ENCODE data around the gene KCNT1.

KCNT1 gene

DNA sequence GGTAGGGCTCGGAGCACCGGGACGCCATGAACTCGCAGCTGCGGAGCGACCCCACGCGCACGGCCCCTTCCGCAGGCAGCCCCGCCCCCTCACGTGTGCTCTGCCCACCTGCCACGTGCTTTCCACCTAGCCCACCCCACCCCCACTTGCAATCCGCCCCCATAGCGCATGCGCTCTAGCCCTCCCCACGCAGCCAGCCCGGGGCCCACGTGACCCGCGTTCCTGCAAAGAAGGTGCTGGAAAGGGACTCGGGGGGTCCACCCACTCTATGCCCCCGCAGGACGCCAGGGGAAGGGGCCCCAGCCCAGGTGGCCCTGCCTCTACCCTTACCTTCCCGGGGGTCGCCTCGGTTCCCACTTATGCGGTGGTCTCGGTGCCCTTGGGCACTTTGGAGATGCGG, 2.5 kb upstream of the KCNT1 start, which contains the start of gene SOHLH1:
SOHLH1 (minus strand) TSS at position 42 of the 400 bp plus-strand sequence; CDS start at position 28, 14 bp downstream.
- no peak for DNase-seq (ENCODE audit: low read depth)

DNA sequence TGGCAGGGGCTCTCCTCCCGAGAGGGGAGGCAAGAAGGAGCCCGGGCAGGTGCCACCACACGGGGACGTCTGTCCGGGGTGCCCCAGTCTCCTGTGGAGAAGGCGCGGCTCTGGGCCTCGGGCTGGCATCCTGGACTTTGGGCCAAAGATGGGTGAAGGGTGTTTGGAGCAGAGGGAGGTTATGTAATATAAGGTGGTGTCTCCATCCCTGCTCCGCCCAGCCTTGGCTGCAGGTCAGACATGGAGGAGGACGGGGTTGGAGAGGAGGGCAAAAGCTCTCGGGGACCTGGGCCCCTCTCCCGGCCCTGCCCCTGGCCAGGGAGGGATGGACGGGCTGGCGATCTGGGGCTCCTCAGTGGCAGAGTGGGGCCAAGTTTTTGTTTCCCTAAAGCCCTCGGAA, 1.5 kb upstream of the KCNT1 start:
- DNase-seq (ENCODE audit: low read depth): no peak

DNA sequence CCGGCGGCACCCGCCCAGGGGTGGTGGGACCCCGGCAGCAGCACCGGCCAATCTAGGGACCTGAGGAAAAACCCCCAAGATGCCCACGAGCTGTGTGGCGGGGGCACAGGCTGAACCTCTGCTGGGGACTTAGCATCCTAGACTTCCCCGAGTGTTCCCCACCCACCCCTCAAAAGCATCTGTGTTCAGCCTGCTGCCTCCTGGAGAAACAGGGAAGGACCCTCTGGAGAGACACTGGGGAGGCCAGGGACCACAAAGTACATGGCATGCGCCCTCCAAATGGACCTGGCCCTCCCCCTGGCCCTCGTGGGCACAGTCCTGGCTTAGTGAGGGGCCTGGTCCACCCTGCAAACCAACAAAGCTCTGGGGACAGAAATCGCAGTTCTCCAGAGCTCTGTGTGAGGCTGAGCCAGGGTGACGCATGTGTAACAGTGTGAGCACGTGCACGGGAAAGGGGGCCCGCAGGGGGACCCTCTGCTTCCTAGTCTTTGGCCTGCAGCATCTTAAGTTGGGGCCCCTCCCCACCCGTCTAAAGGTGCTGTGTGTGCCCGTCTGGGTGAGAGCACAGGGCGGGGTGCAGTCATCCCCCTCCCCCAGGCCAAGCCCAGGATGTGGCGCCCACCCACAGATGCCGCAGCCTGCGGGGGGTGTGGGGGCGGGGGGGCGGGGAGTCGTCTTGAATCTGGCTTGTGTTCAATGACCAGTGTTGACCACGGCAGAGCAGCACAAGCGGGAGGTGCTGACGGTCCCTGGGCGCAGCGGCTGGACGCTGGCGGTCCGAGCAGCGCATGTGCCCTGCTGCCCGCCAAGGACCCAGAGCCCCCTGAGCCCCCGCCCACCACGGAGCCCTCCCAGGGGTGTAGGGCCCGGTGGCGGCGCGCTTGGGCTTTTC, 672 bp upstream of the KCNT1 start:
- DNase-seq (ENCODE audit: low read depth): no peak

DNA sequence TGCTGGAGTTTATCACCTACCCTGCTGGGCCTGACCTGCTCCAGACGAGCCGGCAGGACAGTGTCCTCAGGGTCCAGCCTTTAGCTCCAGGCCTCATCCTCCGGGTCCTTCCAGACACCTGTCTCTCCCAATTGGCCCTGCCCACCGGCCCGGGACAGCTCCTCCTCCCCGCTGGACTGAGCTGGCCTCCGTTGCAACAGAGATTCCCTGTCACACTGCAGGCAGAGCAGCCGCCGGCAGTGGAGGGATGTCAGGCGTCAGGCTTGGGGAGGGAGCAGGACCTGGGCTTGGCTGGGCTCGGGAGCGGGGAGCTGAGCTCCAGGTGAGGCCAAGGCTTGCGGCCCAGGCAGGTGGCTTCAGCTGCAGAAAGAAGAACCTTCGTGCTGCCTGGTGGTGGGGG, 1.7 kb downstream of the KCNT1 start:
- no peak for DNase-seq (ENCODE audit: low read depth)

DNA sequence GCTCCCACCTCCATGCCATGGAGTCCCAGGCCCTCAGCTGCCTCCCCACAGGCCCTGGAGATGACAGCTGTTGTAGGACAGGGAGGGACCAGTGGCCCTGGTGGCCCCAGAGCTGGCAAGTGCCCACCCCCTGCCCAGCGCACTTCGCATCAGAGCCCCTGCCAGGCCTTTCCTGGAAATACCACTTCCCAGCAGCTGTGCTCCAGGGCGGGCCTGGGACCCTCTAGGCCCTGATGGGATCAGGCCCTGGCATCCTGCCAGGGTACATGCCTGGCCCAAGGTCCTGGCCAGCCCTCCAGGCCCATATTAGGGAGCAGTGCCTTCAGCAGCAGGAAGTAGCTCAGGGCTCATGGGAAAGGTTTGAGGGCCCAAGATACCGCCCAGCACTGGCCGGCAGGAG, 2.5 kb downstream of the KCNT1 start:
- no peak for DNase-seq (ENCODE audit: low read depth)

DNA sequence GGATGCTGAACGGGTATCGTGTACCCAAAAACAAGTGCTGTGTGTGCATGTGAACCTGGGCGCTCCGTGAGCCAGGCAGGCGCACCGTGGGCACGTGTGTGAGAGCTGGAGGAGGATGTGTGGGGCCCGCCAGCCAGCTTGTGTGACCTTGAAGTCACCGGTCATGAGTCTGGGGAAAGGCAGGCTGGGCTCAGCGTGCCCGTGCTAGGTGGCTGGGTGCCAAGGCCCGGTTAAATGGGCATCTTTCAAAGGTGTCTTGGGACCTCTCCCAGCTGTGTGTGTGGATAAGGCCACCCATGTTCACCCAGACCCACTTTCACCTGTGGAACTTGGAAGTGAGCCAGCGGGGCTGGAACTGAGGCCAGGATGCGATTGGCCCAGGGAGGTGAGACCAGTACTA, 3.4 kb downstream of the KCNT1 start:
- DNase-seq (ENCODE audit: low read depth): no peak

DNA sequence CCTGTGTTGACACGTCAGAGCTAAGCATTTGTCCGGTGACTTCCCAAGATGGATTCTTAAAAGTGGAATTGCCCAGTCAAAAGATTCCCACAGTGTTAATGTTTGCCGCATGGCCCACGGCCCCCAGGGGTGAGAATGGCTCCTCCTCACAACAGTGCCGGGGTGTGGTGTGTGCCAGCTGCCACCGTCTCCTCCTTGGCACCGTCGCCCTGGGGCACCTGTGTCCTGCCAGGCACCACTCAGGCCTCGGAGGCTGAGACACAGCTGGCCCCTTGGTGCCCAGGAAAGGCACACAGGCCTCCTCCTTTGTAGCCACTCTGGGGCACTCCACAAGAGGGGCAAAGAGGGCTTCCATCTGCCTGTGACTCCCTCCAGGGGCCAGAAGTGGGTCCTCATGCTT, 4.3 kb downstream of the KCNT1 start:
- DNase-seq (ENCODE audit: low read depth): no peak

DNA sequence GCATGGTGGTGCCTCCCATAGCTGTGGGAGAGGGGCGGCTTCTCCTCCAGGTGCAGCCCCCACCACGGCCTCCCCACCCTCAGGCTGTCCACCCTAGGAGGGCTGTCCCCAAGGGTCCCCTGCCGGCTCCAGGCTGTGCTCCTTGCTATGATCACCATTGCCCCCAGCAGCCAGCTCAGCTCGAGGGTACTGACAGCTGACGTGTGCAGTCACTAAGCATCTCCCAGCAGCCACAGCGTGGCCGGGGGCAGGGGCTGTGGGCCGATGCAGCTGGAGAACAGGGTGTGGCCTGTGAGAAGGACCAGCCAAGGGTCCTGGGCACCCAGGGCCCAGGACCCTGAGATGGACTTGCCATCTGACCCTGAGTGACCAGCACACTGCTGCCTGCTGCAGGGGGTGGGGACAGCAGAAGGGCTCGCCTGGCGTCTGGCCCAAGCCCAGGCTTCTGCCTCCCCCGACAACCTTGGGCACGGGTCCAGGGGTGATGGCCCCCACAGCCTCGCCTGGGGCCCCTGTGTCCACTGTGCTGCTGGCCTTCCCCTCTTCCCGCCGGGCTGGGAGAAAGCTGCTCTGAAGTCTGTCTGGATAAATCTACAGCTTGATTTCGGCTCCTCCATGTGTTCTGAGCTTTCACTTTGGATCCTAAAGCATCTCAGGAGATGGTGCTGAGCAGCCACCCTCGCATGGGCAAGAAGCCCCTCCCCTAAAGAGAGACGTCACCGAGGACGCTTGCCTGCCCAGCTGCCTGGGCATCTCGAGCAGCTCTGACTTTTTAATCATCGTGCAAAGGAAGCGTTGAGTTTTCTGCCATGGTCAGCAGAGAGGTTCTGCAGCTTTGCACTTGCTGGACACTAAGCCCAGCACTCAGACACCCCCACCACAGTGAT, 5.5 kb downstream of the KCNT1 start:
- DNase-seq (ENCODE audit: low read depth): no peak

DNA sequence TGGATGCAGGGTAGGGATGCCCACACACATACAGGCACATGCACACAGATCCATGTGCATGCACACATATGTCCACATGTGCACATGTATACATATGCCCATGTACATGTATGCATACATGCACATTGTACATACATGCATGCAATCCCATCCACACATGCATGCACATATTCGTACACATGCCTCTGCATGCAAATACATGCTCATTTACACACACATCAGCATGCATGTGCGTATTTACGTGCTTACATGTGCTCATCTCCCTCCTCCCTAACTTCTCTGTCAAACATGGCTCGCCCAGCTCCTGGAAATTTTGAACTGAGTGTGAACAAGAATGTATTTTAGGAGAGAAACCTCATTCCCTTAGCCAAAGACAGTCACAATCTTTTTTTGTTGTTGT, 6.2 kb downstream of the KCNT1 start:
- no peak for DNase-seq (ENCODE audit: low read depth)

DNA sequence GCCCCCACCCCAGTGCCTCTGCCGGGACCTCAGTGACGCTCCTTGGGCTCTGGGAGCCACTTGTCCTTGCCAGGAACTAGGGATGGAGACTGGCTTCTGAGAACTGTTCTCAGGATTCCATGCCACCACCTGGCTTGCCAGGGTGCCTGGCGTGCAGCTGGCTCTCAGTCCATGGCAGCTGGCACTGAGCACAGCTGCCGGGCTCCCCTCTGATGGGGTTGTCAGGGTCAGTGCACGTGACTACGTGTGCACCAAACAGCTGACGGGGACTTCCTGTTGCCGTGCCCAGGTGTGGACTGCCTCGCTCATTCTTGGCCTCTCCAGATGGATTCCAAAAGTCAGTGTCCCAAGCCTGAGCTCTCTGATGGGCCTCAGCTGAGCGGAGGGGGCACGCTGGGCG, 9.4 kb downstream of the KCNT1 start:
- DNase-seq (ENCODE audit: low read depth): no peak

DNA sequence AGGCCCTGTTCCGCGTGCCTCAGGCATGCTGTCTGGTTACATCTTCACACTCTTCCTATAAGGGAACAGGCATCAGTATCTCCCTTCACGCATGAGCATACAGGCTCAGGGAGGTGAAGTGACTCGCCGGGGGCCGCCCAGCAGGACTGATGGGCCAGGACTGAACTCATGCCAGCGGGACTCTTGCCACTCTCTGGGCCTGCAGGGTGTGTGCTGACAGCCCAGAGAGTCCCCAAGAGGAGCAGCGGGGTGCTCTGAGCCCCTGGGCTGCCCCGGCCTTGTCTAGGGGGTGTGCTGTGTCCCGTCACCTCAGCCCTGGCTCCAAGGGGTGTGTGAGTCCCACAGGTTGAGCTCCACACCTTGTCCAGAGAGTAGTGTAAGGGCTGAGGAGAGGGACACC, 9.9 kb downstream of the KCNT1 start:
- no peak for DNase-seq (ENCODE audit: low read depth)

DNA sequence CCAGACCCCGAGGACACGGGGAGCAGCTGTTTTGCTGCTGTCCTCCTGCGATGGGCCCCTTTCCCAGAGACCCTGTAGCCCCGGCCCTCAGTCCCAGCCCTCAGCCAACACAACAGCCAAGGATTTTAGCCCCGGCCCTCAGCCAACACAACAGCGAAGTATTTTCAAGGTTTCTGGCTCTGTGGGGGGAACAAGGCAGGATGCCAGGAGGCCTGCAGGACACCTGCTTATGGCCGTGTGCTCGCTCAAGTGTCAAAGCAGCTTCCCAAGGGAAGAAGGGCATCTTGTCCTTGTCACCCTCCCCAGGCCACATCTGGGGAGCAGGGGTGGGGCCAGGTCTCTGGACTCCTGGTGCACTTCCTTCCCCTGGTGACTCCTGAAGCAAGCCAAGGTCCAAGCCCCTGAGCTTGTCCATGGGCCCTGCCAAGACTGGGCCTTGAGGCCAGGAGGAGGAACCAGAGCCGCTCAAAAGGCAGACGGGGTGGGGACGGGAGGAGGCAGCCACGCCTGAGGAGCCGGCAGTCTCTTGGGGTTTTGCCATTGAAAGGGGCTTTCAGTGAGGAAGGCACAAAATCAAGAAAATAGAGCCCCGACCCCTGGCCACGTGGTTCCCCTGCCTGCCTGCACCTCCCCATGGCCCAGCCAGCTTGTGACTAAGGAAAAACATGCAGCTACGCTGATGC, 10.8 kb downstream of the KCNT1 start:
- no peak for DNase-seq (ENCODE audit: low read depth)

DNA sequence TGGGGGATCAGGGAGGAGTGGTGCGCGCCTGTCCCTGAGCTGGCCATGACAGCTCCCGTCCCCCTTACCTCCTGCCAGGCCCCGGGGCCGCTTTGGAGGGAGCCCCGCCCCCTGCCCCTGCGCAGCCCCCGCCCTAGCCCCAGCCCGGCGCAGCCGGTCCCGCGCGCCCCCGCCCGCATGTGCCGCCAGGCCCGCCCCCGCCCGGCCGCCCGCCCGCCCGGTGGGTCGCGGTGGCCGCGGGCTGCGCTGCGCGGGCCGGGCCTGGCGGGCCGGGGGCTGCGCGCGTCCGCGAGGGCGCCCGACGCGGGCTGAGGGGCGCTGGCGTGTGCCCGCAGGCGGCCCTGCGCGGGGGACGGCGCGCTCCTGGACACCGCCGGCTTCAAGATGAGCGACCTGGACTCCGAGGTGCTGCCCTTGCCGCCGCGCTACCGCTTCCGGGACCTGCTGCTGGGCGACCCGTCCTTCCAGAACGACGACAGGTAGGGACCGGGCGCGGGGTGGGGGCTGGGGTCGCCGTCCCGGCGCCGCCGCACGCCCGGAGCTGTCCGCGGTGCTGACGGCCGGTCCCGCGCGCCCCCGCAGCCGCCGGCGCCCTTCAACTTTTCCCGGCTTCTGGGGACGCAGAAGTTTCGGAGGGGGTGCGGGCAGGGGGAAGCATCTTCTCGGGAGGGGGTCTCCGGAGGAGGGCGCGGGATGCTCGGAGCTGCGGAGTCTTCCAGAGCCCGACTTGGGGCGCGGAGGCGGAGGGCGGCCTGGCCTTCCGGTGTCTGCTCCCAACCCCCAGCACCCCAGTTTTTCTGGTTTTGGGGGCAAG, 12.5 kb downstream of the KCNT1 start:
- DNase-seq (ENCODE audit: low read depth): no peak

DNA sequence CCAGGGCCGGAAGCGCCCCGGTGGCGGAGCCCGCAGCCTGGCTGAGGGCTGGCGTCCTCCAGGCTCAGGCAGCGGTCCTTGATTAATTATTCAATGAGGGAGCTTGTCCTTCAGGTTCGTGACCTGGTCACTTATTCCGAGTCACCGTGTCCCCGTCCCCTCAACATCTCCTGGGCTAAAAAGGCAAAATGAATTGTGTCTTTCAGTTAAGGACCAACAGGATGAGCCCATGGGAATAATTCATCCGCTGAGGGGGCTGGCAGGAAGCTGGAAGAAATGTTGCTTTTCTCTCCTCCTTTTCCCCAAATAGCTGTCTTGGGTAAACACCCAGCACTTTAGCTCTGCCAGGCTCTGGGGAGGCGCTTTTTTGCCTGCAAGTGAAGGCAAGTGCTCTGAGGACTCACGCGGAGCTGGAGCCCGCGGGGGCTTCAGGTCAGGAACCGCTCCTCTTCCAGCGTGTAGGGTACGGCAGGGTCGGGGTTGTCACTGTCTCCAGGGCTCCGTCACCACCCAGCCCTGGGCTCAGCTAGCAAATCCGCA, 13.1 kb downstream of the KCNT1 start:
- no peak for DNase-seq (ENCODE audit: low read depth)

DNA sequence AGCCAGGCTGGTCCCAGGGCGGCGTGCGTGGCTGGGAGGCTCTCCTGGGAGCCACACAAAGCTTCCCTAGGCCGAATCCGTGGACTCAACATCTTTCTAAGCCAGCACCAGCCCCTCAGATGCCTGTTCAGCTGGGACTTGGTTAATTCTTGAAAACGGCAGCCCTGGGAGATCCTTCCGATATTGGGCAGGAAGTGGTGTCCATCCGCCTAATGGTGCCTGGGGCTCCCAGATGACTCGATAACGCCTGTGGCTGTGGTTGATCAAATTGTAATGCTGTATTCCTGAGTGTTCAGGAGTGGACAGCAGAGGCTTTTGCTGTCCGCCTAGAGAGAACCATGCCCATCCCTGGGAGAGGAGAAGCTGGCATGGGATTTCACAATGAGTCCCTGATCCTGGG, 14.1 kb downstream of the KCNT1 start:
- no peak for DNase-seq (ENCODE audit: low read depth)

DNA sequence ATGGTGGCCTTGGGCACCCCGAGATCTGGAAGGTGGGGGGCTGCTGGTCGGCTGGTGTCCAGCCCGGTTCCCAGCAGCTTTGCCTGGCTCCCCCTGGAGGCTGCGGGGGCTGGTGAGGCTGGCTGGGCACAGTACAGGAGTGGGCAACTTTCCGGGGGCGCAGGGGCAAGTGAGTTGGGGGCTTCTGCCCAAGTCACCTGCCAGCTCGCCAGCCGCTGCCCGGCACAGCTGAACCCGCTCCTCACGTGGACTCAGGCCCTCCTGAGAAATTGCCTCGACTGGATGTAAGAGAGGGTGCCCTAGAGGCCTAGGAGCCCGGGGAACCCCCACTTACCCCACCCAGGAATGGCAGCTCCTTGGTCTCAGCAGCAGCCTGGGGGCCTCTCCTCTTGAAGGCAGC, 15.4 kb downstream of the KCNT1 start:
- no peak for DNase-seq (ENCODE audit: low read depth)

DNA sequence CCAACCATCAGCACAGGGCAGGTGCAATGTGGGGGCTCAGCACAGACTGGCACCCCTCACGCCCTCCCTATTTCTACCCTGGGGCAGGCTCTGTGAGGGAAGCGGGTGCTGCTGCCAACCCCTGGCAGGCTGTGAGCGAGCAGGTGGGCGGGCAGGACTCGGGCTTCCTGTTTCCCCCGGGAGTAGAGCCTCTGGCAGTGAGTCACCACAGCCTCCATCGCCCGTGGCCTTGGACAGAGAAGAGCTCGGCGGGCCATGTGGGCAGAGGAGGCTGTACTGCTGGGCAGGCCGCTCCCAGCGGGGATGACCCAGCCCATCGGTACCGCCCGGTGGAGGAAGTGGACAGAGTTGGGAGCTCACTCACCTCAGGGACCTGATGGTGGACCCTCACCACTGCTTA, 16.6 kb downstream of the KCNT1 start:
- DNase-seq (ENCODE audit: low read depth): no peak

DNA sequence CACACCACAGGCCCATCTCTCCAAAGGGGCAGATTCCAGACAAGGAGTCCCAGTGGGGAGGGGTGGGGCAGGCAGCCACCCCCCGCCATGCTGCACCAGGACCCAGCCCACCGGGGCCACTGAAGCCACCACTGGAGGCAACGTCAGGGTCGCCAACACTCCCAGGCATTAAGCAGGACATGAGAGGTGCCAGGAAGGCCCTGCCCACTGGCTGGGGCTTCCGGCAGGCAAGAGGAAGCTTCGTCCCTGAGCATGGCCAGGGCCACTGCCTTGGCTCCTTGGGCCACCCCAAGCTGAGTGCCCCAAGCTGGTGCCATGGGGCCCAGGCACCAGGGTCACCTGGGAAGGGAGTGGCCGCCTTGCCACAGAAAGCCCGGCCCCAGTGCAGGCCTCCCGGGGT, 17.5 kb downstream of the KCNT1 start:
- no peak for DNase-seq (ENCODE audit: low read depth)

DNA sequence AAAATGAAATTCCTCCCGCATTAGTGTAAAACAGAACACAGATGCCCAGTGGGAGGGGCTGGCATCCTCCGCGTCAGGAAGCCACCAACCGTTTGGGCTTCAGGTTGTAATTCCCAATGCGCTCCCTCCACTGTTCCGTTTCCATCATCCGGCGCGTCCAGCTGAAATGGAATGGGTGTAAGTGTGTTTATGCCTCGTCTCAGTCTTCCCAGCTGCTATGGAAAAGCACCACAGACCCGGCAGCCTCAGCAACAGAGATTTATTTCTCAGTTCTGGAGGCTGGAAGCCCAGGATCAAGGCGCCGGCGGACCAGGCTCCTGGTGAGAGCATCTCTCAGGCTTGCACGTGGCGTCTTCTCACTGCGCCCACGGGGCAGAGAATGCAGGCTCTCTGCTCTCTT, 20.4 kb downstream of the KCNT1 start:
- no peak for DNase-seq (ENCODE audit: low read depth)

DNA sequence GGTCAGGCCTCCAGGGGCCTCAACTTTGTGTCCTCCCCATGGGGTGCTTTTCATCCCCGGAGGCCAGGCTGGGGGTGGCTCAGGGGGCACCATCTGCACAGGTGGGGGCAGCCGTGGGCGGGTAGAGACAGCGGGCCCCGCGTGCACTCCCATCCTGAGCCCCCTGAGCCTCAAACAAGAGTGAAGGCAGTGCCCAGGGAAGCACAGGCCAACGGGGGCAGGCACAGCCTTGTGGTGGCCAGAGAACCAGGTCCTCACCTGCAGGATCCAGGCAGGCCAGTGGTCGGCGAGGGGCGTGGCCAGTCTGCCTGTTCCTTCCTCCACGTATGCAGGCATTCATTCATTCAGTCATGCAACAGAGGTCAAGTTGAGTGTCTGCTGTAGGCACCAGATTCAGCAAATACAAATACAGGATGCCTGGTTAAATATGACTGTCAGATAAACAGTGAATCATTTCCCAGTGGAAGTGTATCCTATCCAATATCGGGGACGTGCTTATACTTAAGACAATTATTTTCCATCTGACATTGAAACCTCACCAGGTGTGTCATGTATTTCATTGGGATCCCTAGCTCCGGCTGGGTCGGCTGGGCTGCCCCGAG, 22.3 kb downstream of the KCNT1 start:
- DNase-seq (ENCODE audit: low read depth): no peak

All from GM04503 (cell line).